Kidney (tissue), 14 donors: ENCODE results near the gene FAM131C. TPM values are rescaled to one million over a fixed set of nuclear protein-coding genes. Genes with fewer than 3 reads are reported as not detected.
"Not testable (repeated sequence)": the region's sequence is repeated elsewhere in the genome, so short reads cannot be mapped to it uniquely, and the experiment has no call there.

Experiments used
- DNase-seq, 5 donors: peaks; one replicate each; pipeline ENCODE4 v3.0.0-alpha.2; 2013 to 2020
- FAIRE-seq: peaks from 2 replicates; lab custom pipeline; 2012; peaks lifted over from hg19 to GRCh38; lab: Jason Lieb, UNC
- H3K27ac ChIP-seq, 2 donors: one replicate each; pipeline ENCODE4 v1.7.0; 2013; ENCODE audit warnings: low read depth in 2 of 2, low read length in 2 of 2, inconsistent platforms in 1 of 2
- H3K27me3 ChIP-seq: one replicate; pipeline ENCODE4 v1.7.1; 2013; ENCODE audit warnings: low read length, inconsistent platforms; ENCODE audit not compliant: control insufficient read depth, insufficient read depth
- H3K36me3 ChIP-seq, 3 donors: one replicate each; pipeline versions ENCODE4 v1.7.0 to v1.7.1; 2013; ENCODE audit warnings: low read length in 3 of 3, control low read depth in 1 of 3, inconsistent platforms in 1 of 3; ENCODE audit not compliant: insufficient read depth in 3 of 3, control insufficient read depth in 2 of 3
- H3K4me1 ChIP-seq, 3 donors: one replicate each; pipeline versions ENCODE4 v1.7.0 to v1.7.1; 2013; ENCODE audit warnings: low read length in 3 of 3, inconsistent platforms in 1 of 3, low read depth in 1 of 3; ENCODE audit not compliant: control insufficient read depth in 2 of 3, insufficient read depth in 2 of 3
- H3K4me3 ChIP-seq, 3 donors: one replicate each; pipeline versions ENCODE4 v1.7.0 to v1.8.1; 2013; ENCODE audit warnings: low read length in 3 of 3, control low read depth in 1 of 3, inconsistent platforms in 1 of 3
- H3K9ac ChIP-seq, 3 donors: one replicate each; pipeline versions ENCODE4 v1.7.0 to v1.7.1; 2013; ENCODE audit warnings: low read length in 3 of 3, control low read depth in 1 of 3, inconsistent platforms in 1 of 3
- H3K9me3 ChIP-seq, 3 donors: one replicate each; pipeline versions ENCODE4 v1.7.0 to v1.7.1; 2013; ENCODE audit warnings: low read length in 3 of 3, control low read depth in 1 of 3, inconsistent platforms in 1 of 3; ENCODE audit not compliant: control insufficient read depth in 2 of 3, insufficient read depth in 1 of 3
- CTCF ChIP-seq: IDR thresholded peaks from 3 replicates; pipeline ENCODE4 v1.5.1; 2012; ENCODE audit warnings: mild to moderate bottlenecking, moderate library complexity, borderline replicate concordance; ENCODE audit not compliant: insufficient read depth; ENCODE audit errors: extremely low read depth
- intact Hi-C: fragments of 100-400 bp; cut with DNase I; formaldehyde crosslinking; loops from one replicate; pipeline ENCODE4 v1.11.1; 2022
- polyA plus RNA-seq: library from polyadenylated mRNA; stranded (reverse); fragments of 350-450 nt; fragmentation: Illumina TruSeq; extraction: RNeasy Lipid Tissue Mini Kit (QIAGEN cat#74804); gene quantifications from one replicate; pipeline ENCODE4 v1.2.3, GENCODE V29; 2014; ENCODE audit warnings: low read depth, low replicate concordance; ENCODE audit not compliant: insufficient read depth
- total RNA-seq: library from RNA; stranded (reverse); fragmentation: NEBNext Ultra II Directional; extraction: Animal tissue kit (Norgen Biotek cat#: 25700); gene quantifications from one replicate; pipeline ENCODE4 v1.2.1, GENCODE V29; 2021
- donor health status: control.
- donor health status: control.
- donor health status: control.
- donor health status: control.
- donor health status: control.
- donor health status: DM: yes; HTN: yes; CAD: no.
- donor health status: Normal renal cell carcinoma (clear cell type).

Gene FAM131C
- total and polyA plus RNA-seq, 2 donors from 2014 or later: 5.0 to 12.0 TPM

GRCh38 chr1:16021681-16022080, 51.8 kb downstream of the FAM131C start, which contains the start of gene CLCNKA:
TSS of gene CLCNKA (plus strand) at chr1:16022036. CDS start at chr1:16022620, 584 bp downstream.
- no peaks in the 10 kb centered on the region for H3K36me3 ChIP-seq
- H3K27me3 ChIP-seq: no peaks in the 10 kb centered on the region
- TF ChIP-seq CTCF: no peak
- H3K9me3 ChIP-seq: no peaks in the 10 kb centered on the region
- peak within 1 kb of the TSS in 1 of 3 donors; percentile 51 for H3K4me3 ChIP-seq
- H3K4me1 ChIP-seq: peaks cover 0 to 30% (median 0%) of the 10 kb centered on the region in 3 donors
- intact Hi-C loops: no loop called here
- no peak for FAIRE-seq
- H3K27ac ChIP-seq: peak within 1 kb of the TSS; percentile 79 to 82
- peak within 1 kb of the TSS in 2 of 3 donors; percentile 26 to 80 for H3K9ac ChIP-seq
- peak in 4 of 5 donors; percentile 74 to 81 (median 77) for DNase-seq

GRCh38 chr1:16020878-16021277, 52.6 kb downstream of the FAM131C start:
- H3K9me3 ChIP-seq, H3K36me3 ChIP-seq, H3K27me3 ChIP-seq, DNase-seq, H3K9ac ChIP-seq, H3K4me3 ChIP-seq, intact Hi-C loops, FAIRE-seq: not testable (repeated sequence)
- Histone ChIP-seq H3K27ac (peak overlapping the region; percentile 79 to 82), H3K4me1 (peaks cover 0 to 30% (median 0%) of the 10 kb centered on the region in 3 donors)

- H3K9ac ChIP-seq: peak overlapping the region in 1 of 3 donors; percentile 13
- FAIRE-seq: no peak
Observed at GRCh38 chr1:16020325-16020724, 53.1 kb downstream of the FAM131C start.

More at GRCh38 chr1:16020325-16020724, 53.1 kb downstream of the FAM131C start:
- Histone ChIP-seq H3K27ac (peak overlapping the region; percentile 59 to 74), H3K27me3 (no peaks in the 10 kb centered on the region), H3K4me3 (no peak overlapping the region), H3K36me3 (no peaks in the 10 kb centered on the region), H3K4me1 (peaks cover 0 to 34% (median 0%) of the 10 kb centered on the region in 3 donors), H3K9me3 (no peaks in the 10 kb centered on the region)
- no peak for DNase-seq
- no peak for TF ChIP-seq CTCF
- intact Hi-C loops: no loop called here
